RWPE1 (cell line): Measurements from ENCODE around the gene FAM171A1.

Experiments used
- CTCF ChIA-PET: fragments of 350-600 bp; sonication (Branson Sonifier 250); formaldehyde crosslinking; extraction: SDS; loops from one replicate; lab custom pipeline; 2021; lab: Yijun Ruan, JAX
- POLR2A ChIA-PET: fragments of 400-600 bp; formaldehyde crosslinking; extraction: SDS; loops from one replicate; lab custom pipeline; 2020; ENCODE audit warnings: antibody characterized with exemption; ENCODE audit not compliant: low non-redundant PET; lab: Yijun Ruan, JAX
- DNase-seq: peaks from one replicate; pipeline ENCODE4 v3.0.0; 2012; ENCODE audit warnings: low spot score
- H3K27ac ChIP-seq: fragments of 450-650 bp; 2 replicates; pipeline ENCODE4 v1.5.1; 2017
- TF ChIP-seq, protein P1 (sequence below): fragments of 450-650 bp; conservative IDR thresholded peaks from 2 replicates; pipeline ENCODE4 v1.5.1; 2017; ENCODE audit warnings: low read depth, mild to moderate bottlenecking

FAM171A1 gene

DNA sequence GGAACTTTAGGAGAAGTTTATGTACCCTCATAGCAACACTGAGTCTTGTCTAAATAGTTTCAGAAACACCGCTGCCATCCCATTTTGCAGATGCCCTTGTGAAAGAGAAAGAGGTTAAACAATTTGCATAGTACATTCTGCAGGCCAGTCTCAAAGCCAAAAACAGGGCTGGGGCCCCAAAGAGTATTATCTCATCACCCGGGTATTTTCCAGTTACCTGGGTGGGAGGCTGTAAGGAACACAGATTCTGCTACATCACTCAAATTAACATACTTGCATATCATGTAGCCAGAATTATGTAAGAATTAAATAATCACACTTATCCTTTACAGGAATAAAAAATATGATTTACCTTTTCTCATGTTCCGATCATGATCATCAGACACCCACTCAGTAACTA lies 3.1 kb upstream of the FAM171A1 start:
- no peak for DNase-seq
- ChIA-PET POLR2A (no interaction called here), CTCF (no interaction called here)
- TF ChIP-seq, protein P1, sequence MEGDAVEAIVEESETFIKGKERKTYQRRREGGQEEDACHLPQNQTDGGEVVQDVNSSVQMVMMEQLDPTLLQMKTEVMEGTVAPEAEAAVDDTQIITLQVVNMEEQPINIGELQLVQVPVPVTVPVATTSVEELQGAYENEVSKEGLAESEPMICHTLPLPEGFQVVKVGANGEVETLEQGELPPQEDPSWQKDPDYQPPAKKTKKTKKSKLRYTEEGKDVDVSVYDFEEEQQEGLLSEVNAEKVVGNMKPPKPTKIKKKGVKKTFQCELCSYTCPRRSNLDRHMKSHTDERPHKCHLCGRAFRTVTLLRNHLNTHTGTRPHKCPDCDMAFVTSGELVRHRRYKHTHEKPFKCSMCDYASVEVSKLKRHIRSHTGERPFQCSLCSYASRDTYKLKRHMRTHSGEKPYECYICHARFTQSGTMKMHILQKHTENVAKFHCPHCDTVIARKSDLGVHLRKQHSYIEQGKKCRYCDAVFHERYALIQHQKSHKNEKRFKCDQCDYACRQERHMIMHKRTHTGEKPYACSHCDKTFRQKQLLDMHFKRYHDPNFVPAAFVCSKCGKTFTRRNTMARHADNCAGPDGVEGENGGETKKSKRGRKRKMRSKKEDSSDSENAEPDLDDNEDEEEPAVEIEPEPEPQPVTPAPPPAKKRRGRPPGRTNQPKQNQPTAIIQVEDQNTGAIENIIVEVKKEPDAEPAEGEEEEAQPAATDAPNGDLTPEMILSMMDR: no peak
- no peak overlapping the region for H3K27ac ChIP-seq

DNA sequence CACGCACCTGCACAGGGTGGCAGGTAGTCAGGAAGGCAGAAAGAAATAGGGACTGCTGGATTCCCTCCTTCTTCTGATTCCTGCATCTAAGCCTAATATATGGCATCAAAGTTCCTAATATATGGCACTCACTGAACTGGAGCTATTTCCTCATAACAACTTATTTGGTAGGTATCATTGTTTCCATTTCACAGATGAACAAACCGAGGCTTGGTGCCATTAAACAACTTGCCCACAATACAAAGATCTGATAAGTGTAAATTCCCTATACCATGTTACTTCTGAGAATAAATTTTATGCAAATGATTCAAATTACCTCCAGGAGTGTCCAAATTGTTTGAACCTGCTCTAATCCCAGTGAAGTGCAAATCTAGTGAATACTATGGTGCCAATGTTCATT lies 2.1 kb upstream of the FAM171A1 start:
- no peak overlapping the region for H3K27ac ChIP-seq
- DNase-seq: no peak
- TF ChIP-seq, protein P1: no peak
- ChIA-PET CTCF (no interaction called here), POLR2A (no interaction called here)

- TF ChIP-seq, protein P1: no peak
- H3K27ac ChIP-seq: no peak overlapping the region
- ChIA-PET CTCF (interaction anchor here (0.6 kb wide), 3 partner anchors 150 to 1444 kb away, joined by 3 read pairs; no protein-coding TSS in a partner anchor), POLR2A (no interaction called here)
- peak; percentile 9 for DNase-seq
Measured at GRCh38 chr10:15370212-15370855, 755 bp downstream of the FAM171A1 start.

- no peak overlapping the region for H3K27ac ChIP-seq
- TF ChIP-seq, protein P1: no peak
- ChIA-PET CTCF (no interaction called here), POLR2A (no interaction called here)
- no peak for DNase-seq
Measured at GRCh38 chr10:15369256-15370211, 1.6 kb downstream of the FAM171A1 start.

DNA sequence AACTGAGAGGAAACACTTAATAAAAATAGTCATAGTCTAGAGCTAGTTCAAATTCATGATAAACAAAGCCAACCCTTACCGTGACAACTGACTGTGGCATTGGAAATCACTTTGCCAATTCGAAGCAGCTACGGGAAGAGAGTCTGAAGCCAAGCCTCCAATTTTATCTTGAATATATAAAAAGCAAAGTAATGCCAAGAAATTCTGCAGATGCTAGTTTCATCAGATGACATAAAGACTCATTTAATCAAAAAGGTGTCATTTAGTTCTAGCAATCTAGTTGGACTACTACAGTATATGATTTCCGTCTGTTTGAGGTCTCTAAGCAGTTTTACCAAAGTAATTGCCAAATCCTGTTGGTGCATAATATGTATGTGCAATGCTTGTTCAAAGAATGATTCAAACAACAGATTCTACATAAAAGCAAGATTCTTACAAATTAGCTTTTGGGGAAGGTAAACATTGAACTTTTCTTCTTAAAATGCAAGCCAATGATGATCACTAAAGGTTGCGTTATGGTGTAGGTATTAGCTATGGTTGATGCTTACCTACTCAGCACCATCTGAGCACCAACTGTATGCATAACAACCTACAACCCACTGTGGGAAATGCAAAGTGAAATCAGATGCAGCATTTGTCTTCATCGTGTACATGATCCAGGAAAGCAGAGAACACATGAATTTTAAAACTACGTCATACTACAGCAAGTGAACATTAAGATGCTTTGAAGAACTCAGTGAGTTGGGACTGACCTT lies 2.8 kb downstream of the FAM171A1 start:
- TF ChIP-seq, protein P1: no peak
- H3K27ac ChIP-seq: no peak overlapping the region
- no peak for DNase-seq
- CTCF ChIA-PET: no interaction called here
- POLR2A ChIA-PET: no interaction called here

DNA sequence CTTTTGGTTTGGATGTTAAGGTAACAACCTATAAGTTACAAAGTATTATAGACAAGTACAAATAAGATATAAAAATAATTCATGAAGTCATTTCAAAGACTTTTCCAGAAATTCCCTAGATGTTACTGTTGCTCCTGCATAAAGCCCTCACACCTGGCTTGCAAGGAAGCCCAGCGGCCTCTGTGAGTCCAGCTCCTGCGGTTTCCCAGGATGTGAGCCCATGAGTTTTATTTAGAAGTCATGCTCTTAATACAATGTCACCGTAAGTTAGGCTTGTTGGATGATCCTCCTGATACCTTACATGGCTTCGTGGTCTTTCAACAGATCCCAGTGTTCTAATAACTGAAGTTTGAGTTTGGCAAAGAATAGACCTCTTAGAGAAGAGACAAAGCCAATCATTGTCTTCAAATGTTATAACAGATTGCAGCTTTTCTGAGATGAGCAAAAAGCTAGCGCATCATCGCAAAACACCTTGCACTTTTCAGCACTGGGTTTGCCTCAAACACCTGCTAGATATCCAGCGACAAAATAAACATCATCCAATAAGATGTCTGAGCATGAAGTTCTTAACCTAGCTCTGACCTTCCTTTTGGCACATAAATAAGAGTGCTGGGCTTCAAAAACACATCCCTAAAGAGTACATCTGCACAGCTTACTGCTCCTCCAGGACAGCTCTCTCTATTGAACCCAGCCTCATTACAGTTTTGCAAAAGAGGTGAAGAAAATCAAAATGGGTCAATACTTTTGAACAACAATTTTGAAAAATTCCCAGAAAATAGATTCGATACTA lies 3.6 kb downstream of the FAM171A1 start:
- POLR2A ChIA-PET: no interaction called here

More for the DNA sequence above, 3.6 kb downstream of the FAM171A1 start:
- TF ChIP-seq, protein P1: no peak
- no peak overlapping the region for H3K27ac ChIP-seq
- DNase-seq: no peak
- CTCF ChIA-PET: no interaction called here
